GM23338 (cell line): ENCODE measurements around the gene CPNE8. TPM values are rescaled to one million over a fixed set of nuclear protein-coding genes. Genes with fewer than 3 reads are reported as not detected.

Source experiments
- ATAC-seq: fragments of 200-7000 bp; cut with Tn5 transposase; 3 replicates; pipeline ENCODE4 v1.9.1; 2020
- DNase-seq: peaks from one replicate; pipeline ENCODE4 v3.0.0-alpha.2; 2015; ENCODE audit warnings: low spot score
- H2AFZ ChIP-seq: fragments of 200-600 bp; sonication (generic); 2 replicates; pipeline ENCODE4 v1.8.0; 2016; ENCODE audit warnings: antibody characterized with exemption, mild to moderate bottlenecking, moderate library complexity
- H3F3A ChIP-seq: fragments of 200-600 bp; sonication (generic); replicated peaks from 2 replicates; pipeline ENCODE4 v1.8.0; 2017; ENCODE audit warnings: antibody characterized with exemption, mixed run types, low read depth
- H3K27ac ChIP-seq: fragments of 200-600 bp; sonication (generic); 2 replicates; pipeline ENCODE4 v1.6.1; 2016; ENCODE audit warnings: low read depth
- H3K27me3 ChIP-seq: fragments of 200-600 bp; sonication (generic); 2 replicates; pipeline ENCODE4 v1.8.0; 2016; ENCODE audit warnings: mild to moderate bottlenecking, mixed run types, moderate library complexity; ENCODE audit not compliant: insufficient read depth
- H3K36me3 ChIP-seq: fragments of 200-600 bp; sonication (generic); 2 replicates; pipeline ENCODE4 v1.8.0; 2016; ENCODE audit warnings: mild to moderate bottlenecking; ENCODE audit not compliant: insufficient read depth
- H3K4me1 ChIP-seq: fragments of 200-600 bp; sonication (generic); 2 replicates; pipeline ENCODE4 v1.8.0; 2016; ENCODE audit warnings: mild to moderate bottlenecking, moderate library complexity; ENCODE audit not compliant: insufficient read depth
- H3K4me2 ChIP-seq: fragments of 200-600 bp; sonication (generic); 2 replicates; pipeline ENCODE4 v1.7.1; 2017; ENCODE audit warnings: mixed run types
- H3K4me3 ChIP-seq: fragments of 200-600 bp; sonication (generic); 2 replicates; pipeline ENCODE4 v1.6.1; 2016; ENCODE audit warnings: mixed run types
- H3K79me2 ChIP-seq: fragments of 200-600 bp; sonication (generic); replicated peaks from 2 replicates; pipeline ENCODE4 v1.8.0; 2017; ENCODE audit warnings: mild to moderate bottlenecking; ENCODE audit not compliant: insufficient read depth
- H3K9me2 ChIP-seq: fragments of 200-600 bp; sonication (generic); 2 replicates; pipeline ENCODE4 v1.8.0; 2017; ENCODE audit not compliant: insufficient read depth
- H4K20me1 ChIP-seq: fragments of 200-600 bp; sonication (generic); replicated peaks from 2 replicates; pipeline ENCODE4 v1.8.0; 2017; ENCODE audit warnings: mild to moderate bottlenecking; ENCODE audit not compliant: insufficient read depth
- H3K27ac Mint-ChIP-seq: 2 replicates; pipeline ENCODE4 v1.8.0; 2020; ENCODE audit warnings: inconsistent platforms, mild to moderate bottlenecking, moderate library complexity, mixed read lengths
- H3K27me3 Mint-ChIP-seq: 3 replicates; pipeline ENCODE4 v1.8.0; 2022; ENCODE audit warnings: low read depth, mild to moderate bottlenecking, moderate library complexity, mixed read lengths, inconsistent platforms; ENCODE audit not compliant: insufficient read depth, poor library complexity
- H3K36me3 Mint-ChIP-seq: 3 replicates; pipeline ENCODE4 v1.8.0; 2021; ENCODE audit warnings: low read depth, mild to moderate bottlenecking, inconsistent platforms, moderate library complexity, mixed read lengths
- H3K4me1 Mint-ChIP-seq: 3 replicates; pipeline ENCODE4 v1.8.0; 2020; ENCODE audit warnings: mild to moderate bottlenecking, inconsistent platforms, mixed read lengths
- H3K4me3 Mint-ChIP-seq: 3 replicates; pipeline ENCODE4 v1.8.0; 2021; ENCODE audit warnings: moderate library complexity, mild to moderate bottlenecking, inconsistent platforms, mixed read lengths
- H3K9me3 Mint-ChIP-seq: 3 replicates; pipeline ENCODE4 v1.8.0; 2020; ENCODE audit warnings: moderate library complexity, mild to moderate bottlenecking, inconsistent platforms, mixed read lengths
- CREB1 ChIP-seq: fragments of 250-450 bp; sonication (Bioruptor Pico); IDR thresholded peaks from 2 replicates; pipeline ENCODE4 v1.5.0; 2020; ENCODE audit warnings: low read depth, mild to moderate bottlenecking, moderate library complexity
- CTCF ChIP-seq, 2 experiments: fragments of 200-600 bp in 1 of 2; sonication (generic) in 1 of 2; conservative IDR thresholded peaks; 2 replicates each; pipeline versions ENCODE4 v1.5.1 to v1.6.1; 2016 to 2017; ENCODE audit warnings: antibody characterized with exemption in 2 of 2, low read depth in 2 of 2, mild to moderate bottlenecking in 2 of 2, moderate library complexity in 1 of 2
- ETS1 ChIP-seq: IDR thresholded peaks from 2 replicates; pipeline ENCODE4 v1.6.1; 2016; ENCODE audit warnings: antibody characterized with exemption
- EZH2 ChIP-seq: fragments of 200-600 bp; sonication (generic); IDR thresholded peaks from one replicate; pipeline ENCODE4 v1.8.0; 2017; ENCODE audit warnings: antibody characterized with exemption, mild to moderate bottlenecking, low read depth; ENCODE audit not compliant: unreplicated experiment
- EZH2phosphoT487 ChIP-seq: fragments of 200-600 bp; sonication (generic); IDR thresholded peaks from one replicate; pipeline ENCODE4 v1.8.1; 2018; ENCODE audit warnings: antibody characterized with exemption; ENCODE audit not compliant: unreplicated experiment
- JUNB ChIP-seq: IDR thresholded peaks from one replicate; pipeline ENCODE4 v1.6.1; 2016; ENCODE audit warnings: antibody characterized with exemption; ENCODE audit not compliant: unreplicated experiment
- NANOG ChIP-seq: IDR thresholded peaks from 2 replicates; pipeline ENCODE4 v1.6.1; 2016; ENCODE audit warnings: antibody characterized with exemption, borderline replicate concordance
- POLR2AphosphoS5 ChIP-seq: IDR thresholded peaks from 2 replicates; pipeline ENCODE4 v1.6.1; 2016; ENCODE audit warnings: antibody characterized with exemption, low read depth
- REST ChIP-seq: IDR thresholded peaks from one replicate; pipeline ENCODE4 v1.6.1; 2018; ENCODE audit warnings: antibody characterized with exemption; ENCODE audit not compliant: unreplicated experiment
- STAT1 ChIP-seq: IDR thresholded peaks from one replicate; pipeline ENCODE4 v1.6.1; 2016; ENCODE audit warnings: antibody characterized with exemption; ENCODE audit not compliant: unreplicated experiment
- ZNF114 ChIP-seq: fragments of 250-450 bp; sonication (Bioruptor Pico); IDR thresholded peaks from 2 replicates; pipeline ENCODE4 v1.5.0; 2020; ENCODE audit warnings: mild to moderate bottlenecking, moderate library complexity
- ZNF331 ChIP-seq: fragments of 250-450 bp; sonication (Bioruptor Pico); IDR thresholded peaks from 2 replicates; pipeline ENCODE4 v1.5.0; 2020; ENCODE audit warnings: low read depth, mild to moderate bottlenecking, moderate library complexity
- ZNF462 ChIP-seq: fragments of 250-450 bp; sonication (Bioruptor Pico); IDR thresholded peaks from 2 replicates; pipeline ENCODE4 v1.5.0; 2020; ENCODE audit warnings: mild to moderate bottlenecking, moderate library complexity
- polyA plus RNA-seq: library from polyadenylated mRNA; unstranded; fragments of >200 nt; fragmentation: Nextera tagmentation; extraction: Ambion mirVana; gene quantifications from 2 replicates; pipeline ENCODE4 v1.2.1, GENCODE V29; 2016
- total RNA-seq: library from RNA; depleted of rRNA; stranded (reverse); fragments of >200 nt; shearing (Covaris generic); gene quantifications from 2 replicates; pipeline ENCODE4 v1.2.3, GENCODE V29; 2014

CPNE8 gene
- total and polyA plus RNA-seq, 2 experiments from 2014 or later = 8.7 to 10.1 TPM

GRCh38 chr12:38776647-38777046 is 128.7 kb downstream of the CPNE8 start:
- Mint-ChIP-seq H3K4me1 (no peaks in the 10 kb centered on the region), H3K4me3 (no peak overlapping the region), H3K27ac (no peak overlapping the region), H3K27me3 (no peaks in the 10 kb centered on the region), H3K9me3 (peaks cover 10% of the 10 kb centered on the region), H3K36me3 (peaks cover 9% of the 10 kb centered on the region; the same call in 2 of the 3 replicates)
- Histone ChIP-seq H2AFZ (no peak overlapping the region), H3F3A (no peaks in the 10 kb centered on the region), H3K27ac (no peak overlapping the region), H3K9me2 (no peaks in the 10 kb centered on the region), H3K4me3 (no peak overlapping the region), H3K79me2 (no peaks in the 10 kb centered on the region), H3K4me1 (no peaks in the 10 kb centered on the region), H4K20me1 (no peaks in the 10 kb centered on the region), H3K27me3 (no peaks in the 10 kb centered on the region), H3K36me3 (no peaks in the 10 kb centered on the region), H3K4me2 (no peak overlapping the region)
- DNase-seq (no peak), ATAC-seq (no peak)
- TF ChIP-seq ZNF331 (CRISPR knock-in tag) (no peak), EZH2phosphoT487 (no peak), CREB1 (no peak), ETS1 (no peak), EZH2 (no peak), CTCF (conservative IDR thresholded peaks at IDR 0.05; ENCODE audit: low read depth in 2 of 2) (no peak), NANOG (no peak), JUNB (no peak), ZNF462 (CRISPR knock-in tag) (no peak), REST (no peak), POLR2AphosphoS5 (no peak), STAT1 (no peak), ZNF114 (CRISPR knock-in tag) (no peak)
